GM19025 (cell line): ENCODE results near the gene SEPTIN3.

Source experiments
- ATAC-seq: cut with Tn5 transposase; IDR thresholded peaks from one replicate; pipeline ENCODE4 v1.9.1; 2021; ENCODE audit warnings: mild to moderate bottlenecking, low read depth, moderate library complexity; ENCODE audit not compliant: unreplicated experiment

Gene SEPTIN3

GRCh38 chr22:42010778-42011177, 41.5 kb downstream of the SEPTIN3 start:
- ATAC-seq: no peak

GRCh38 chr22:42013385-42013784, 44.1 kb downstream of the SEPTIN3 start:
- ATAC-seq: no peak

- no peak for ATAC-seq
These were observed 46.9 kb downstream of the SEPTIN3 start for GRCh38 chr22:42016111-42016510.

GRCh38 chr22:42018224-42018623, 49.0 kb downstream of the SEPTIN3 start:
- ATAC-seq: no peak
